Ishikawa (cell line): ENCODE results near the gene ADK.

Source experiments
- CEBPB ChIP-seq: IDR thresholded peaks from 2 replicates; pipeline ENCODE4 v1.6.1; 2012
- MAX ChIP-seq: IDR thresholded peaks from 2 replicates; pipeline ENCODE4 v1.6.1; 2012
- RAD21 ChIP-seq: IDR thresholded peaks from 2 replicates; pipeline ENCODE4 v1.6.1; 2012; ENCODE audit warnings: low read depth
- REST ChIP-seq: IDR thresholded peaks from 2 replicates; pipeline ENCODE4 v1.6.1; 2012; ENCODE audit warnings: low read depth, mild to moderate bottlenecking
- TEAD4 ChIP-seq: IDR thresholded peaks from 2 replicates; pipeline ENCODE4 v1.6.1; 2012
- USF1 ChIP-seq: IDR thresholded peaks from 2 replicates; pipeline ENCODE4 v1.6.1; 2012

GRCh38 chr10:74306227-74306982 is 155.4 kb downstream of the ADK start:
- no peak for TF ChIP-seq RAD21
- TF ChIP-seq MAX: no peak
- no peak for TF ChIP-seq TEAD4
- TF ChIP-seq USF1: no peak
- no peak for TF ChIP-seq REST
- no peak for TF ChIP-seq CEBPB
